SK-N-MC (cell line): ENCODE measurements around the gene XPO6.

Source experiments
- DNase-seq: peaks from one replicate; pipeline ENCODE4 v3.0.0-alpha.2; 2011; ENCODE audit warnings: low read depth, low spot score
- H3K27ac ChIP-seq: fragments of 200-600 bp; sonication (generic); 2 replicates; pipeline ENCODE4 v1.5.1; 2016; ENCODE audit warnings: mixed run types
- H3K36me3 ChIP-seq: fragments of 200-600 bp; sonication (generic); 2 replicates; pipeline ENCODE4 v1.6.1; 2017; ENCODE audit warnings: antibody characterized with exemption, low read length, mixed read lengths; ENCODE audit not compliant: insufficient read depth
- H3K4me3 ChIP-seq: fragments of 200-600 bp; sonication (generic); 2 replicates; pipeline ENCODE4 v1.5.1; 2016
- H3K9ac ChIP-seq: fragments of 200-600 bp; sonication (generic); 2 replicates; pipeline ENCODE4 v1.8.0; 2017; ENCODE audit warnings: mixed run types, mixed read lengths; ENCODE audit not compliant: insufficient read length
- H3K9me3 ChIP-seq: fragments of 200-600 bp; sonication (generic); 2 replicates; pipeline ENCODE4 v1.6.1; 2017; ENCODE audit warnings: low read depth, mild to moderate bottlenecking, antibody characterized with exemption, low read length, moderate library complexity, mixed read lengths
- EZH2 ChIP-seq: fragments of 200-600 bp; sonication (generic); IDR thresholded peaks from one replicate; pipeline ENCODE4 v1.6.1; 2017; ENCODE audit warnings: antibody characterized with exemption
- FOXP2 ChIP-seq: optimal IDR thresholded peaks from 2 replicates; pipeline ENCODE3; 2011; ENCODE audit warnings: mild to moderate bottlenecking, moderate library complexity; ENCODE audit not compliant: insufficient read depth; ENCODE audit errors: extremely low read length, control extremely low read depth
- POLR2AphosphoS5 ChIP-seq: IDR thresholded peaks from 2 replicates; pipeline ENCODE4 v1.6.1; 2012; ENCODE audit warnings: mild to moderate bottlenecking, low read depth, low read length, borderline replicate concordance

Gene XPO6

DNA sequence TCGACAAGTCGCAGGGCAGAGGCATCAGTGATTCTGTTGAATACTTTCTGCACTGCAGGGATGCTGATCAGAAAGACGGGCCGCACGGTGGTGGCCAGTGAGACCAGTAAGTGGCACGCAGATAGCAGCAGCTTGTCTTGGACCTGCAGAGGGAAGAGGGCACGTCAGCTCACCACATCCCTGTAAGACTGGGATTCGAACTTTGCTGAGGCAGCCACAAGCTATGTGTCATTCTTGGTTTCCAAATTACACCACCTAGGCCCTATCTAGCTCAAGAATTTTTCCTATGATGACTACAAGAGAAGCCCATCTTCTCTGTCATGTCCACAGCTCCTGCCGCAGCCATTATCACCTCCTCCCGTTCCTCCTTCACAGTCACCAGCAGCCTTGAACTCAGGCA, 98.9 kb downstream of the XPO6 start:
- TF ChIP-seq EZH2 = no peak
- TF ChIP-seq POLR2AphosphoS5 = no peak
- TF ChIP-seq FOXP2 = no peak
- Histone ChIP-seq H3K27ac (no peak overlapping the region), H3K4me3 (no peak overlapping the region), H3K36me3 (peaks cover 87% of the 10 kb centered on the region), H3K9me3 (no peaks in the 10 kb centered on the region), H3K9ac (no peak overlapping the region)
- DNase-seq = no peak

- Histone ChIP-seq H3K36me3 (peaks cover 91% of the 10 kb centered on the region), H3K27ac (no peak overlapping the region), H3K9ac (no peak overlapping the region), H3K9me3 (no peaks in the 10 kb centered on the region), H3K4me3 (no peak overlapping the region)
- no peak for DNase-seq
- TF ChIP-seq EZH2 (no peak), POLR2AphosphoS5 (no peak), FOXP2 (no peak)
Observed at GRCh38 chr16:28110977-28111376, 100.8 kb downstream of the XPO6 start.

- Histone ChIP-seq H3K27ac (no peak overlapping the region), H3K9ac (no peak overlapping the region), H3K4me3 (no peak overlapping the region), H3K36me3 (peaks cover 90% of the 10 kb centered on the region), H3K9me3 (no peaks in the 10 kb centered on the region)
- DNase-seq = no peak
- TF ChIP-seq POLR2AphosphoS5 = no peak
- no peak for TF ChIP-seq FOXP2
- no peak for TF ChIP-seq EZH2
Observed at GRCh38 chr16:28110479-28110878, 101.3 kb downstream of the XPO6 start.

- no peak for DNase-seq
- no peak overlapping the region for H3K4me3 ChIP-seq
- H3K9ac ChIP-seq = no peak overlapping the region
- H3K36me3 ChIP-seq = peaks cover 86% of the 10 kb centered on the region
- TF ChIP-seq FOXP2 = no peak
- TF ChIP-seq EZH2 = no peak
- TF ChIP-seq POLR2AphosphoS5 = no peak
- no peak overlapping the region for H3K27ac ChIP-seq
- H3K9me3 ChIP-seq = no peaks in the 10 kb centered on the region
Observed at GRCh38 chr16:28110074-28110473, 101.7 kb downstream of the XPO6 start.

GRCh38 chr16:28108590-28109247, 103.0 kb downstream of the XPO6 start:
- Histone ChIP-seq H3K4me3 (no peak overlapping the region), H3K27ac (no peak overlapping the region), H3K36me3 (peaks cover 86% of the 10 kb centered on the region), H3K9me3 (no peaks in the 10 kb centered on the region), H3K9ac (no peak overlapping the region)
- DNase-seq = no peak
- TF ChIP-seq POLR2AphosphoS5 (no peak), EZH2 (no peak), FOXP2 (no peak)

DNA sequence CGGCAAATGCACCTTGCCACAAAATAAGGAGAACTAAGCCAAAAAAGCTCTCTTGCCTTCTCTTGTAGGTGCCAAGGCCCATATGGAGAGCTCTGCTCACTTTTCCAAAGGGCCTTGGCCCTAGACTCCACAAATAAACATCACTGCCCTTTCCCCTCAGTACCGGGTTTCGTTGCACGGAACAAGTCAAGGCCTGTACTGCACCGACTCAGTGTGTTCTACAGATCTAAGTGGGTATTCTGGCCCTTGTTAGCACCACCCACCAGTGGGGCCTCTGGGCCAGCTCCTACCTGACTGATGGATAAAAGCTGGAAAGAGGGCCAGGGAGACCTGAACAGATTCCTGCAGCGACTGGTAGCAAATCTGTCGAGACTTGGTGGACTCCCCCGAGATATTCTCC, 104.5 kb downstream of the XPO6 start:
- no peak for TF ChIP-seq FOXP2
- no peak for TF ChIP-seq POLR2AphosphoS5
- TF ChIP-seq EZH2 = no peak
- H3K9ac ChIP-seq = no peak overlapping the region
- H3K9me3 ChIP-seq = no peaks in the 10 kb centered on the region
- H3K4me3 ChIP-seq = no peak overlapping the region
- DNase-seq = no peak
- peaks cover 89% of the 10 kb centered on the region for H3K36me3 ChIP-seq
- no peak overlapping the region for H3K27ac ChIP-seq

DNA sequence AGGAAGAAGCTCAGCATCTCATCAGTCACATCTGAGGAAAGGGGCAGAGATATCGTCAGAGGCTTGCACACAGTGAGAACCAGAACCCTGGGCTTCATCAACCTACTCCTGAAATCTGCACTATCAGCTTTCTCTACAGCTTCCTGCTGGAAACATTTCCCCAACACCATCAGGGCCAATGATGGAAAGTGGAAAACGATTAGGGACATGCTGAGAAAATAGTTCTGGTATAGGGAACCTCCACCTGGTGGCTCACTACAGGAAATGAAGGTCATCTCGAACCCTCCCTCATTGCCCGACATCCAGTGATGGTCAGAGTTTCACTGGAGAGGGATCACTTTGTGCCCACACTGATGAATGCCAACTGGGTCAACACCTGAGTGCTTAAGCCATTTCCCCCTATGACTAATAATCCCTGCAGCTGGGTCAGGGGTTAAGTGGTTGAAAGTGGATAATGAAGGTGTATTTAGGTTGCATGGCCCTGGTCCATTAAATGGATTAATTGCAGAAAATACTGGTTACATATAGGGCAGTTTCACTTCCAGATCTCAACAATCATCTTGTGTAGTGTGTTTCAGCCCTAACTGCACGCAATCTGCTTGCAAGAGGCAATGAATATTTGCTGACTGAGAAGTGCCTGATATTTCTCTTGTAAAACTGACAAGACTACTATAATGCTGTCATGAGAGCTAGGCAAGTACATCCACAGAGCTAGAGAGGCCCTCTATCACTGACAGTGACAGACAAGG, 105.1 kb downstream of the XPO6 start:
- H3K9ac ChIP-seq = no peak overlapping the region
- no peak overlapping the region for H3K27ac ChIP-seq
- H3K9me3 ChIP-seq = no peaks in the 10 kb centered on the region
- TF ChIP-seq FOXP2 (no peak), EZH2 (no peak), POLR2AphosphoS5 (no peak)
- peaks cover 89% of the 10 kb centered on the region for H3K36me3 ChIP-seq
- no peak overlapping the region for H3K4me3 ChIP-seq
- DNase-seq = no peak

DNA sequence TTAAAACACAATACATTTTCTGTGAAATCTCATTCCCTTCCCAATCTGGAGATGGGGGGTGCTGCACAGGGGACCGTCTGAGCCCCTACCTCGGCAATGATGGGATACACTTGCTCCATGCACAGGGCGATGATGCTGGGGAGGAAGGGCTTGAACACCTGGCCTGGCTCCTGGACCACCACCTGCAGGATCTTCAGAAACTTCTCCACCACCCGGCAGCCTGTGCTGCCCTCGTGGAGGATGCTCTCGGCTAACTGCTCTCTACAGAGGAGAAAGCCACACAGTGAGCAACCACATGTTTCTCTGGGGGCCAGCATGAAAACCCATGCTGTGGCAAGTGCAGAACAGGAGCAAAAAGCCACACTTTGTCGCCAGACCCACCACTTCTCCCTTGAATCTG, 105.8 kb downstream of the XPO6 start:
- H3K9me3 ChIP-seq = no peaks in the 10 kb centered on the region
- DNase-seq = no peak
- H3K36me3 ChIP-seq = peaks cover 89% of the 10 kb centered on the region
- no peak overlapping the region for H3K4me3 ChIP-seq
- H3K9ac ChIP-seq = no peak overlapping the region
- H3K27ac ChIP-seq = no peak overlapping the region
- TF ChIP-seq EZH2 = no peak
- TF ChIP-seq FOXP2 = no peak
- TF ChIP-seq POLR2AphosphoS5 = no peak
